K562 (cell line): Measurements from ENCODE around the gene MBD6. TPM values are rescaled to one million over a fixed set of nuclear protein-coding genes. Genes with fewer than 3 reads are reported as not detected.
A peak's percentile ranks its signal among the peaks of the same experiment; 100 is the strongest.

ENCODE experiments used
- CBX1 ChIP-seq: sonication (generic); IDR thresholded peaks from 2 replicates; pipeline ENCODE4 v1.6.1; 2016; ENCODE audit warnings: antibody characterized with exemption, low read depth, mild to moderate bottlenecking
- CCNT2 ChIP-seq: IDR thresholded peaks from 2 replicates; pipeline ENCODE4 v1.6.1; 2011; ENCODE audit warnings: borderline replicate concordance, low read depth, mild to moderate bottlenecking, moderate library complexity, mixed read lengths, low read length; ENCODE audit not compliant: insufficient read length; ENCODE audit errors: extremely low read depth
- ELF2 ChIP-seq: fragments of 250-450 bp; sonication (Bioruptor Pico); IDR thresholded peaks from 2 replicates; pipeline ENCODE4 v1.5.0; 2021; ENCODE audit warnings: mild to moderate bottlenecking
- MEF2A ChIP-seq: IDR thresholded peaks from 2 replicates; pipeline ENCODE4 v1.6.1; 2011; ENCODE audit warnings: low read depth, mild to moderate bottlenecking, low read length, moderate library complexity; ENCODE audit not compliant: control insufficient read depth
- SMAD1 ChIP-seq: fragments of 150-350 bp; IDR thresholded peaks from 2 replicates; pipeline ENCODE4 v1.6.1; 2014; ENCODE audit warnings: low read length, low read depth; ENCODE audit not compliant: partially characterized antibody
- SP1 ChIP-seq: sonication (generic); formaldehyde crosslinking; IDR thresholded peaks from 2 replicates; pipeline ENCODE4 v1.8.1; 2022; ENCODE audit warnings: mild to moderate bottlenecking, missing genetic modification reagents
- THRAP3 ChIP-seq: fragments of 450-650 bp; IDR thresholded peaks from 2 replicates; pipeline ENCODE4 v1.6.1; 2016; ENCODE audit warnings: mild to moderate bottlenecking, inconsistent platforms, borderline replicate concordance
- ZKSCAN8 ChIP-seq: fragments of 200-800 bp; sonication (Bioruptor generic); IDR thresholded peaks from 2 replicates; pipeline ENCODE4 v1.6.1; 2016; ENCODE audit warnings: missing genetic modification characterization, missing compliant biosample characterization
- ZNF408 ChIP-seq: fragments of 250-450 bp; sonication (Bioruptor Pico); IDR thresholded peaks from 2 replicates; pipeline ENCODE4 v1.4.0; 2020; ENCODE audit warnings: low read depth, mild to moderate bottlenecking, moderate library complexity
- polyA plus RNA-seq, 8 experiments: library from polyadenylated mRNA; depleted of rRNA in 4 of 8; stranded (reverse) in 5 of 8; unstranded in 3 of 8; fragments of >200 nt; fragmentation: Nextera tagmentation in 2 of 8; fragmentation: Illumina TruSeq in 1 of 8; extraction: Ambion mirVana in 2 of 8; extraction: Trizol in 1 of 8; gene quantifications; 2 replicates each; pipeline versions ENCODE4 v1.2.1 to v1.2.3, GENCODE V29; 2011 to 2014; ENCODE audit warnings: inconsistent platforms in 1 of 8, missing spikeins in 1 of 8
- total RNA-seq, 7 experiments: library from RNA; depleted of rRNA in 6 of 7; stranded (reverse); fragments of >200 nt in 6 of 7; fragmentation: Illumina TruSeq in 2 of 7; extraction: Trizol in 2 of 7; gene quantifications; 2 replicates each; pipeline versions ENCODE4 v1.2.1 to v1.2.3, GENCODE V29; 2011 to 2021; ENCODE audit warnings: low replicate concordance in 1 of 7
- TF ChIP-seq, protein P1 (sequence below): sonication (generic); formaldehyde crosslinking; IDR thresholded peaks from 2 replicates; pipeline ENCODE4 v1.8.0; 2023; ENCODE audit warnings: mild to moderate bottlenecking, missing genetic modification reagents
- TF ChIP-seq, protein P2 (sequence below): fragments of 250-450 bp; sonication (Bioruptor Pico); IDR thresholded peaks from 2 replicates; pipeline ENCODE4 v1.5.0; 2020; ENCODE audit warnings: mild to moderate bottlenecking

MBD6 gene
- total and polyA plus RNA-seq, 9 of the 15 experiments (the other 6 are each of a cell fraction or from before 2014, with no cell fraction given), result 2.0 to 54.8 (median 3.8) TPM

DNA sequence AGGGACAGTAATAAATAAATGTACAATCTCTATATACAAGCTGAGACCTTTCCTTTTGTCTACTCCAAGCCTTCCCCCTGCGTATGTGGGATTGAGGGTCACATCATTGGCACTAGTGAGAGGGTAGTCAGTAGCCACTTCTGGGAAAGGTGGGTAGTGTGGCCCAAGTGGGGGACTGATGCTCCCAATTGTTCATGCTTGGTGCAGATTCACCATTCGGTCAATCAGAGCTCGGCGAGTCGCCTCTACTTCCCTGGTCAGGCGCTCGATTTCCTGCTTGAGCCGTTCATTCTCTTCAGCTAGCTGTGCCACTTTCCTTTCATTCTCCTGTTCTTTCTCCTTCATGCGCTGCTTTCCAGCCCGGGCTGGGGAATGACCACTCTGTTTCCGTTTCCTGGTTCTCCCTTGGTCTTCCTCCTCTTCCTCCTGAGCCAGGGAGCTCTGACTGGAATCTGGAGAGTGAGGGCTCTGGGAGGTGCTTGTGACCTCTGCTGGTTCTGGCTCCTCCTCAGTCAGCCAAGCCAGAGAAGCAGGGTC is 5.9 kb upstream of the MBD6 start (continued):
- 0 out of 2 replicates have a peak, but pooled peaks have one; percentile 33 for TF ChIP-seq ZKSCAN8 (CRISPR knock-in tag)
- peak; percentile 62 for TF ChIP-seq SMAD1
- TF ChIP-seq ELF2, result peak; percentile 35; the same call in 1 of the 2 replicates
- TF ChIP-seq ZNF408 (CRISPR knock-in tag), result no peak
- TF ChIP-seq MEF2A, result no peak
- peak; percentile 2 for TF ChIP-seq CCNT2
- TF ChIP-seq, protein P1, sequence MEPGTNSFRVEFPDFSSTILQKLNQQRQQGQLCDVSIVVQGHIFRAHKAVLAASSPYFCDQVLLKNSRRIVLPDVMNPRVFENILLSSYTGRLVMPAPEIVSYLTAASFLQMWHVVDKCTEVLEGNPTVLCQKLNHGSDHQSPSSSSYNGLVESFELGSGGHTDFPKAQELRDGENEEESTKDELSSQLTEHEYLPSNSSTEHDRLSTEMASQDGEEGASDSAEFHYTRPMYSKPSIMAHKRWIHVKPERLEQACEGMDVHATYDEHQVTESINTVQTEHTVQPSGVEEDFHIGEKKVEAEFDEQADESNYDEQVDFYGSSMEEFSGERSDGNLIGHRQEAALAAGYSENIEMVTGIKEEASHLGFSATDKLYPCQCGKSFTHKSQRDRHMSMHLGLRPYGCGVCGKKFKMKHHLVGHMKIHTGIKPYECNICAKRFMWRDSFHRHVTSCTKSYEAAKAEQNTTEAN (CRISPR knock-in tag), result no peak
- TF ChIP-seq SP1 (CRISPR knock-in tag), result peak; percentile 62; the same call in 1 of the 2 replicates
- TF ChIP-seq, protein P2, sequence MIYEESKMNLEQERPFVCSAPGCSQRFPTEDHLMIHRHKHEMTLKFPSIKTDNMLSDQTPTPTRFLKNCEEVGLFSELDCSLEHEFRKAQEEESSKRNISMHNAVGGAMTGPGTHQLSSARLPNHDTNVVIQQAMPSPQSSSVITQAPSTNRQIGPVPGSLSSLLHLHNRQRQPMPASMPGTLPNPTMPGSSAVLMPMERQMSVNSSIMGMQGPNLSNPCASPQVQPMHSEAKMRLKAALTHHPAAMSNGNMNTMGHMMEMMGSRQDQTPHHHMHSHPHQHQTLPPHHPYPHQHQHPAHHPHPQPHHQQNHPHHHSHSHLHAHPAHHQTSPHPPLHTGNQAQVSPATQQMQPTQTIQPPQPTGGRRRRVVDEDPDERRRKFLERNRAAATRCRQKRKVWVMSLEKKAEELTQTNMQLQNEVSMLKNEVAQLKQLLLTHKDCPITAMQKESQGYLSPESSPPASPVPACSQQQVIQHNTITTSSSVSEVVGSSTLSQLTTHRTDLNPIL (CRISPR knock-in tag), result no peak
- TF ChIP-seq THRAP3, result peak; percentile 89; the same call in 1 of the 2 replicates
- 0 out of 2 replicates have a peak, but pooled peaks have one; percentile 35 for TF ChIP-seq CBX1
